Posterior vena cava (tissue), 2 donors: Measurements from ENCODE around the gene SLC25A51. TPM values are rescaled to one million over a fixed set of nuclear protein-coding genes. Genes with fewer than 3 reads are reported as not detected.

Experiments used
- DNase-seq: peaks from one replicate; pipeline ENCODE4 v3.0.0-alpha.2; 2020; ENCODE audit warnings: low spot score
- intact Hi-C, 2 donors: fragments of 100-400 bp; cut with DNase I; formaldehyde crosslinking; loops; one replicate each; pipeline versions ENCODE4 v1.14.1 to v1.14.2; 2022 to 2023
- total RNA-seq, 2 donors: library from RNA; stranded (reverse); fragmentation: NEBNext Ultra II Directional; extraction: Animal tissue kit (Norgen Biotek cat#: 25700); gene quantifications; one replicate each; pipeline ENCODE4 v1.2.1, GENCODE V29; 2021
- donor health status: DM: yes; HTN: yes; CAD: no.
- donor health status: DM: yes; HTN: yes; CAD: no.

SLC25A51 gene
- total RNA-seq, 2 donors from 2014 or later: 28.1 to 28.6 TPM

DNA sequence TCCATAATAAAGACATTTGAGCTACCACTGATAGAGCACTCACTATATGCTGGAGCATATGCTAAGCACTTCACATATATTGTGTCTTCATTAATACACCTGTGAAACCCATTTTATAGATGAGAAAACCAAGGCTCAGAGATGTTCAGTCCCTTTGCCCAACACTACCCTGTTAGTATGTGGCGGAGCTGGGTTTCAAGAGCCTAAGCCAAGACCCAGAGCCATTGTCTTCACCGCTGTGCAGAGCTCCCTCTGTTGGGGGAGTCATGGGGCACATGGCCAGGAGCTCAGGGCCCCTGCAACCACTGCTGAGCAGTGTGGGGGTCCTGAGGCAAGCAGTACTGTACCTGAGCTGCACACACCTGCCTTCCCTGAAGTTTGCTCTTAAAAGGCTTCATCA lies 37.3 kb upstream of the SLC25A51 start:
- no peak for DNase-seq
- intact Hi-C loops: loop anchor here in 1 of 2 donors (10.0 kb wide), 1 partner anchor 124 kb away; the partner anchor contains the start of gene SHB

DNA sequence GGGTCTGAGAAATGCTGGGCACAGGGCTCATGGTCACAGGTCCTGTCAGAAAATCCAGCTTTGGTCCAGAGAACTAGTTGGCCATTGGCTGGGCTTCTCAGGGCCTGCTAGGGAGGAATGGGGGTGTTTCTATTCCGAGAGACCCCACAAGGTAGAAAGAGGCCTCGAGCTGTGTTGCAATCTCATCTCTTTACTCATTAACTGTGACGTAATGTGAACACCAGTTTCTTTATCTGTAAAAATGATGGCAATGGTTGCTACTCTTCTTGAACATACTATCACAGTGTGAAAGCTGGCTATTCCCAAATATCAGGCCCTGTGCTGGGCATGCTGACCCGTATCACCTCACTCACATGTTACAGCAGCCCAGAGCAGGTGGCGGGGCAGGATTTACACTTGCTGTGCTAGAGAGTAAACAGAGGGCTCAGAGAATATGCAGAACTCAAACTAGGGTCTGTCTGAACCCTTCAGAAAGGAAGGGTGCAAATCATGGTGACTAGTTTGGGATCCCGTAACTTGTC lies 35.7 kb upstream of the SLC25A51 start:
- intact Hi-C loops: loop anchor here in 1 of 2 donors (10.0 kb wide), 1 partner anchor 125 kb away; the partner anchor contains the start of gene SHB
- no peak for DNase-seq

DNA sequence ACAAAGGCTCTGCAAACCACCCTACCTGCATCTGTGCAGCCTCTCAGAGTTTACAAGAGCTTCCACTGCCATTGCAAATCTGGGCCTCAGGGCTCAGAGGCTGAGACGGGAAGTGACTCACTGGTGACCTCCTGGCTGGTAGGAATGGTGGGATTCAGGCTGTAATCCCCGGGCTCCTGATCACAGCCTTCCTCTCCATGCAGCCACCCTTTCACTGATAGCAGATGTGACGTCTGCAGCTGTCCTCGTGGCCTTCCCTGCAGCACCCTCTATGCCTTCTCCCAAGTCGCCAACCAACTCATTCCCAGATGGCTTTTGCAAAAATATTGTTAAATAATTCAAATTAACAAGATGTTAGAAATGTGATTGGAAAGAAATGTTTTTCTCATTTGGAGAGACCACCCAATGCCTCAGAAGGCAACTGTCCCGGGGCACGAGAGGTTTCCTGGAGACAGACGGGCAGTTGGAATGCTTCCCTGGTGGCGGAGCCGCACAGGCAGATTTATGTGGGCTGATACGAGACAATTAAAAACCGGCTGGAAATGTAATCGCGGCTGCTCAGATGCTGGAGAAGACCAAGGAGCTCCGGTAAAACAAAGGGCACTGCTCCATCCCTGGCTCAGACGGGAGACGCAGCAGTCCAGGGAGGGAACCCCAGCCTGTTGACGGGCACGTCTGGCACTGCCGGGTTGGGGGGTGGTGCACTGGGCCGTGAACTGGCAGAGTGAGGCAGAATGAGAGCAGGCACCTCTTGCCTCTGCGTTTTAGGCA lies 34.4 kb upstream of the SLC25A51 start:
- intact Hi-C loops: no loop called here
- no peak for DNase-seq

DNA sequence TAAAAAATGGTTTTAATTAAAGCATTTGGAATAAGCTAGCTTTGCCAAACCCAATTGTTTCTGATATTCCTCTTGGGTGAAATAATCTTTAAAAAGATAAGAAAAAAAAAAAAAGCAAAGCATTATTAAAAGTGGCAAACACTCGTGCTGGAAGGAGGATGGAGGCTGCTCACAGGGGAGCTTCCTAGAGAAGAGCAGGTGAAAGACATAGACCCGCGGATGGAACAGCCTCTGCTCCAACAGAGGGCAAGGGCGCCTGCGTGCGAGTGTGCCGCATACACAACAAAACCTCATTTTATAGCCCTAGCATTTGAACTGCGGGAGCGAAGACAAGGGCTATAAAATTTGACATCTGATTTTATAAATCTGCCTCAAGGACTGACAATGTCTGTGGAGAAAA lies 33.4 kb upstream of the SLC25A51 start:
- intact Hi-C loops: no loop called here
- DNase-seq: no peak

DNA sequence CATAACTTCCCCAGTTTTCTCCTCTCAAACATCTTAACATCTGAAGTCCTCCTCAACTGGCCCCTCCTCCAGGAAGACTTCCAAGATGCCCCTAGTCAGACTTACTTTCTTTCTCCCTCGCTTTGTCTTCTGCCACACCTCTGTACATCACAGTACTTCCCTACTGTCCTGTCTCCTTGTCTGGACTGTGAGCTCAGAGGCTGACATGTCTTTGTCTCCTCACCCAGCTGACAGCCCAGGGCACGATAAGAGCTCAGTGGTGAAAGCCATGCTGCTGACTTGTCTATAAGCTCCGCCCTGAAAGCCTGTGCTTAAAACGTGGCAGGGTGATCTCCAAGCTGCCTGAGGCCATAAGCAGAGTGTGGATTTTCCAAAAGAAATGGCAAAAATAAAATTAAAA lies 33.0 kb upstream of the SLC25A51 start:
- no peak for DNase-seq
- intact Hi-C loops: no loop called here

DNA sequence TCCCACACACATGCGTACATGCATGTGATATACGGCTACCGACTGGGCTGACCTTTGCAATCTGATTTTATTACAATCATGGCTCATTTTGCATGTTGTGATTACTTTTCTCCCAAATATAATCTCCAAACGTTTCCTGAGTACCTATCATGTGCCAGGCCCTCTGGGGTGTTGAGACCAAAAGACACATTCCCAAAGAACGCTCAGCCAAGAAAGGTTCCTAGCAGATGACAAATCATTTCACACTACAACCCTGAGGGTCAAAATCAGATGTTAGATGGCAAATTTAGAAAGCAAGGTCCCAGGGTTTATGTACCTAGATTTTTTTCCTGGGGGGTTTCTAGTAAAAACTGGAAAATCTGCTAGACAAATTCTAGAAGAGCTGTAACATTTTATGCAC lies 32.4 kb upstream of the SLC25A51 start:
- DNase-seq: no peak
- intact Hi-C loops: no loop called here

DNA sequence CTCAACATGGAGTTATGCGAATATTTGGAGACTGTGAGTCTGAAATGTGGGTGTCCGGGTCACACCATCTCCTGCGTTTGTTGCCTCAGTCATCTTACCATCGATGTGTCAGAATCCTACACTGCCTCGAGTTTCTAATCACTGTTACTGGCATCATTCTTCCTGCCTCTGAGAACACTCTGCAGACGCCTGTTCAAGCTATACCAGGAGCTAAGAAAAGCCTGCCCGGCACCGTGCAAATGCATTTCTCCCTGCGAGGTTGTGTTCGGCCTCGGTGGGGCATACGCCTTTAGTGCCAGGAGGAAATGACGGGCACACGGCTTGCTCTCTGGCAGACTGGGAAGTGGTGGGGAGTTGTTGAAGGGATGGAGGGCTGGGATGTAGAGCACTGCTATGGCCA lies 31.2 kb upstream of the SLC25A51 start:
- intact Hi-C loops: no loop called here
- DNase-seq: no peak

DNA sequence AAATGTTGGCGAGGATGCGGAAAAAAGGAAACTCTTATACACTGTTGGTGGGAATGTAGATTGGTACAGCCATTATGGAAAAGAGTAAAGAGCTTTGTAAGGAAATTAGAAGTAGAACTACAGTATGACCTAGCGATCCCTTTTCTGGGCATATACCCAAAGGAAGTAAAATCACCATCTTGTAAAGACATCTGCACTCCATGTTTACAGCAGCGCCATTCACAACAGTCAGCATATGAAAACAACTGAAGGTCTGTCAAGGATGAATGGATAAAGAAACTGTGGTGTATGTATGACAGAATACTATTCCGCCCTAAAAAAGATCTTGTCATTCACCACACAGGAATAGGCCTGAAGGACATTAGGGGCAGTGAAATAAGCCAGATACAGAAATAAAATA lies 27.7 kb upstream of the SLC25A51 start:
- intact Hi-C loops: no loop called here
- DNase-seq: no peak

DNA sequence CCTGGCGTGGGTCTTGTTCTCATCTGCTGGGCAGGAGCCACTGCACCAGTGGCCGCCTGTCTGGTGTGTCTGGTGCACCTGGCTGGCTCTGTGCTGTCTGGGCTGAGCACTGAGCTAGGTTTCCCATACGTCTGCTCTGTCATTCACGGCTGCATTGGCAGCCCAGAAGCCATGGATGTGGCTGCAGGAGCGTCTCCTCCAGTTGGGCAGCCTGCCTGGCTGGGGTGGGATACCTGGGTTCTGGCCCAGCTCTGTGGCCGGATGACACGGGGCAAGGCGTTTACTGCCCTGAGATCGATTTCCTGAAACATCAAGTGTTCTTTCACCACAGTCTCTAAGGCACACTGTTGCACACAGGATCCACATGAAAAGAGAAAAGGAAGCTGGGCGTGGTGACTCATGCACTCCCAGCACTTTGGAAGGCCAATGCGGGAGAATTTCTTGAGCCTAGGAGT lies 25.5 kb upstream of the SLC25A51 start:
- intact Hi-C loops: loop anchor here (10.0 kb wide), 2 partner anchors 215 to 225 kb away; no protein-coding TSS in a partner anchor
- peak; percentile 80 for DNase-seq

DNA sequence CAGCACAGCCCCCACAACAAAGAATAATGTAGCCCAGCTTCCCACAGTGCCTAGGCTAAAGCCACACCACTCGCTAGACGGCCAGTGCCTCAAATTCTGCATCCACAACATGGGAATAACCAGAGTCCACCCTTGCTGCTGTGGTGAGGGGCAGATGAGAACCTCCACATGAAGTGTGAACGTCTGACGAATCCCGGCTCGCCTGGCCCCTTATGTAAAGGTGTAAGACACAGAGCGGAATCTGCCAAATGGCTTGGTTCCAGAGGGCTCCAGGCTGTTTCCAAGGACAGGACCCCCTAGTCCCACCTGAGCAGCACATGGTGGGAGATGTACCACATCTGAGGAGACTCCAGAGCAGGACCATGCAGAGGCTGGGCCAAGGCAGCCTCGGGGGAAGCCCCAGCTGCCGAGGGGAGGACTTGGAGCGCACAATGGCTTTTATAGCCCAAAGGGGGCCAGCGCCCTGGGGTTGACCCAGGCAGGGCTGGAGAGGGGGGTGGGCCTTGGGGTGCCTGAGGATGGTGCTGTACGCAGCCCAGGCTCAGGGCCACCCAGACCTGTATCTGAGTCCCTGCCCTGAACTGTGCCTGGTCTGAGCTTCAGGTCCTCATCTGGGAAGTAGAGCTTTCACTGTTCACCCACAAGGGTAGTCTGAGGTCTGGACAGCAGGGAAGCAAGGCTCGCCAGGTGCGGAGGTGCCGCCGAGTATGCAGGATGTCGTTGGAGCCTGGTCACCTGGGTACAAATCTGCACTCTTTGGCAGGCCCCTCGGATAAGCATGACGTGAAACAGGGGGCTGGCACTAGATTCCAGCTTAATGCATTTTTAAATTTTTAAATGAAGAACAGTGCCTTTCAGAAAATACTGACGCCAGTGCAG lies 24.9 kb upstream of the SLC25A51 start:
- DNase-seq: no peak
- intact Hi-C loops: loop anchor here (10.0 kb wide), 2 partner anchors 216 to 226 kb away; no protein-coding TSS in a partner anchor

DNA sequence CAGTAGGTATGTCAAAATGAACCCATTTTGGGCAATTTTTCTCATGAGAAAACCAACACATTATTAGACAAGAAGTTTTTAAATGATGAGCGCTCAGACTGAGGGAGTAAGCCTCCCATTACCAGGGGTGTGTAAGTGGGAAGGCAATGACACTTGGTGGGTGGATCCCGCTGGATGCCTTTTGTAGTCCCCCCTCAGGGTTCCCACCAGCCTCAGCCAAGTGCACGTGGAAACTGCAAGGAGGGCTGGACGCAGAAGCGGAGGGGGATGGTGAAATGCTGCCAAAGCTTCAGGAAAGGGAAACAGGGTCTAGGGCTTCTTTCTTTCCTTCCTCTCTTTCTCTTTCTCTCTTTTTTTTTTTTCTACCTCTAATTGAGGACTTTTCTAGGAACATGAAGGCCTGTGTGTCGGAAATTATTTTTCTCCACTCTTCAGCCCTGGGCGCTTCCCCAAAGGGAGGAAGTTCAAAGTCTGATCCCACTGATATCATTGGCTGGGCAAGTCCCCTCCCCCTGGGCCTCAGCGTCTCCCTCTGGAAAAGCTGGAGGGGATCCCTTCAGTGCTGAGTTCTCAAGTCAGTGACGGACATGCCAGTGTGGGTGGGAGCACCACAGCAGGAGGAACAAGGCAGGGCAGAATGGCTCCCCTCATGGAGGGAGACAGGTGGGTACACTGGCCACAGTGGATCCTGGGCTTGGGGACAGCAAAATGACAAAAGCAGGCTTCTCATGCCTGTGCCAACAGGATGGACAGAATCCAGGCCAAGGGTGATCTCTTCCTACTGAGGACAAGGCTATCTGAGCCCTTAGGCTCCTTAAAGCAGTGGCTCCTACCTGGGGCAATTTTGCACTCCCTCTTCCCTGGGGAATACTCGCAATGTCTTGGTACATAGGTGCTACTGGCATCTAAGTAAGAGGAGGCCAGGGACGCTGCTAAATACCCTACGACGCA lies 23.9 kb upstream of the SLC25A51 start:
- DNase-seq: no peak
- intact Hi-C loops: loop anchor here (10.0 kb wide), 2 partner anchors 217 to 227 kb away; no protein-coding TSS in a partner anchor

DNA sequence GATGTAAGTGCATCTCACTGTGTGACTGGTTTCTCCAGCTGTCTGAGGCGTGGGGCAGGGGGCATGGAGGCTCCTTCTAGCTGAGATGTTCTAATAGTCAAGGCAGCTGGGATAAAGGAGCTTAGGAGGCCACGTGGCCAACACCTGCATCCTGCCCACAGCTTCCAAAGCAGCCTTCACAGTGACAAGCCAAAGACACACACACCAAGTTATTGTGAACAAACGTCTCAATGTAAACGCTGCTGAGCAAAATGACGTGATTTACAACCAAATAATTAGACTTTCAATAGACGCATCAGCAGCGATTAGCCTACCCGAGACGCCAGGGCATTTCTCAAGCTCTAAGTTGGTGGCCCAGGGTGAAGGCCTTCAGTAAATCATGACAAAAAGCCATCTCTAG lies 23.2 kb upstream of the SLC25A51 start:
- intact Hi-C loops: loop anchor here (10.0 kb wide), 2 partner anchors 218 to 228 kb away; no protein-coding TSS in a partner anchor
- no peak for DNase-seq

DNA sequence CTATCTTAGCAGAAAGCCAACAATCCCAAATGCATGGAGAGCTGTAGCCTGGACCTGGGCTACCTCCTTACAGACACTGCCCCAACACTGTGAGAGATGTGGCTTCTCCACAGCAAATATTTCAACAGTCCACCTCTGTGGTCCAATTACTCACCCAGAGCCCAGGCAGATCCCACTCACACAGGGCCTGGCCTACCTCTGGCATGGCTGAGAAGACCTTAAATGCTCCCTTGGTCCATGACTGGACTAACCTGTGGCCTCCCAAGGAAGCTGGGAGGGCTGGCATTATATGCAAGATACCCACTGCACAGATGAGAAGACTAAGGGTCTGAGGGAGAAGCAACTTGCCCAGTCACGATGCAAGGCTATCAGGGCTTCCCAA lies 22.8 kb upstream of the SLC25A51 start:
- intact Hi-C loops: loop anchor here (10.0 kb wide), 2 partner anchors 218 to 228 kb away; no protein-coding TSS in a partner anchor
- no peak for DNase-seq

DNA sequence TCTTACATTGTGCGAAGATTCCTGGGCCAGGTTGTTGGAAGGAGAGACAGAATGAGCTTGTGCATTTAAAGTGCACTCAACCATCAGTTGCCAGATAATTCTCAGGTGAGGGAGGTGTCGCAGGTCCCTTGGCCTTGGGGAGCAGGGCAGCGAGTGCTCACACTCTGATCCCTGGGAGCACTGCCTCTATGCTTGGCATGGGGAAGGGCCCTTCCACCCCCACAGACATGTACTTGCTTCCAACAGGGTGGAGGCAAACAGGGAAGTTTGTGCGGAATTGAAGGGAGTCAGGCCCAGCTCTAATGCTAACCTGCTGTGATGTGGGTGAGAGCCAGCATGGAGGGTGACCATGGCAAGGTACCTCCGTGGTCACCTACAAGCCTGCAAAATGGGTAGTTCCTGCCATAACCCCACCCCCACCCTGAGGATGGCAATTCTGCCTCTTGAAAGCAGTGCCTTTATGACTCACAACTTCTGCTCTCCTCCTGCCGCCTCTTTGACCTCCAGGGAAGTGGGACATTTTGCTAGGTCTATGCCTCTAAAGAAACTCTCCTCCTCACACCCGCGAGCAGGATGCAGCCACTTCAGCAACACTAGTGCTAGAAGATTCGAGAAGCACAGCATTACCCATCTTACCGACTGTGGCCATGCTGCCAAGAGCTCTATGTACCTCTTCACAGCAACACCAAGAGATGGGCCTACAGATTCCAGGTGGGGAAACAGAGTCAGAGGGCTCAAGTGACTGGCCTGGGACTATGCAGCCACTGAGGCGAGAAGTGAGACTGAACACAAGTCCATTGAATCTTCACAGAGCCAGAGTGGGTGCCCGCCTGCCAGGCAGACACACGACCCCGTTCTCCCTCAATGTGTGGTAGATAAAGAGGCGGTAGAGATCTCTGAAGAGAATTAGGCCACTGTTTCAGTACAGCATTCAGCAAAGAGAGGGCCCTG lies 22.1 kb upstream of the SLC25A51 start:
- intact Hi-C loops: loop anchor here (10.0 kb wide), 2 partner anchors 219 to 229 kb away; no protein-coding TSS in a partner anchor
- DNase-seq: peak; percentile 52

DNA sequence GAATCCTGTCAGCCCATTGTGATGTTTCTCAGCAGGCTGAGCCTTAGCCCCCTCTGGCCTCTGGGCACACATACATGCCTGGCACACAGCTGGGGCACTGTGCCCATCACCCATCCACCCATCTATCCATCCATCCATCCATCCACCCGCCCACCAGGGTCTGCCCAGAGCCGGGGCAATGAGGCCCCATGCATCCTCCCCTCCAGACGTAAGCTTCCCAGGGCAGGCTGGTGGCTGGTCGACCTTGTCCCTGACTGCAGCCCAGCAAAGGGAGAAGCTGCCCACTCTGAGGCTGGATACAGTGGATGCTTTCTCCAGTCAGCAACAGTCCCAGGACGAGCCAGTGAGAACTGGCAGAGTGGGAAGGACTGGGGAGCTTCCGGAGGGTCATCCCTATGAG lies 21.1 kb upstream of the SLC25A51 start:
- DNase-seq: peak; percentile 25
- intact Hi-C loops: loop anchor here (10.0 kb wide), 2 partner anchors 220 to 230 kb away; no protein-coding TSS in a partner anchor

DNA sequence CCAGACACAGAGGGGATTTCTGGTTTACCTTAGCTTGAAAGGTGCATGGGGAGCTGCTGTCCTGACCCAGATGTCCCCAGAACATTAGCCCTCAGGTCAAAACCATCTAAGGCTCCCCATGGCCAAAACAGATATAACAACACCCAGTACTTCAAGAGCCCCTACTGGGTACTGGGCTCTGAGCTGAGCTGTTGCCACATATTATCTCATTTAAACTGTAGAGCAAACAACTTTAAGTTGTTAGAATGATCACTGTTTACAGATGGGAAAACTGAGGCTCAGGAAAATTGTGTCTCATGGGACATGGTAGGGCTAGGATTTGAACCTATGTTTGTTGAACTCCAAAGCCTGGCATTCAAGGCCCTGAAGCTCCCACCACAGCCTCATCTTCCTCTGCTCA lies 20.6 kb upstream of the SLC25A51 start:
- intact Hi-C loops: loop anchor here (10.0 kb wide), 2 partner anchors 220 to 230 kb away; no protein-coding TSS in a partner anchor
- DNase-seq: peak; percentile 17

DNA sequence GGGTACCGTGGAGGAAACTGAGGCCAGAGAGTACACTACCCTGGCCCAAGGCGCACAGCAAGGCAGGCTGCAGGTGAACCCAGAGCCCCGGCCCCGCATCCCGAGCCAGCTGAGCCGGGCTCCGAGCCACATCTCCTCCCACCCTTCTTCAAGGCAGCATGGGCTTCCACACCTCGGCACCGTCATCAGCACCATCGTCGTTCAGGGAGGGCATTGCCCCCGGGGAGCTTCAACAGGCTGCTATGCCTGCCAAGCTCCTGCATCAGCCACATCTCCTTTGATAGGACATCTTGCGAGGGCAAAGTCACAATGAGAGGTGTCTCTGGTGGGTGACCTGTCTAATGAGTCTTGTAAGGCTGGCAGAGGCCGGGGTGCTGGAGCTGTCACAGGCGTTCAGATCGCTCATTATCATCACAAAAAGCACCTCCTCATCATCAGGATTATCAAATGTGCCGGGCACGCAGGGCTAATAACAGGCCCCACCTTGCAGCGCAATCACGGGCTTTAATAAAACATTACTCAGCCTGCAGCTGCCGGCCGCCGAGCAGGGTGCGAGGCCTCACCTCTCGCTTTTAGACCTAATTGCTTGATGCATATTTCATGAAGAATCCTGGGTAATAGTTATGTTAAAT lies 20.0 kb upstream of the SLC25A51 start:
- intact Hi-C loops: loop anchor here (10.0 kb wide), 2 partner anchors 221 to 231 kb away; no protein-coding TSS in a partner anchor
- DNase-seq: peak; percentile 66
